T-helper 1 cell treated with Interleukin-12 subunit alpha and Interleukin-12 subunit beta and Interleukin-4 antibody, amounts not matched to agents 30 μg/mL and 1 μg/mL, for 36 hours (primary cell): ENCODE data around the gene KRTAP10-4.
"Not testable (repeated sequence)": the region's sequence is repeated elsewhere in the genome, so short reads cannot be mapped to it uniquely, and the experiment has no call there.

Experiments used
- H3K27ac Mint-ChIP-seq: one replicate; pipeline ENCODE4 v1.8.0; 2021; ENCODE audit warnings: mild to moderate bottlenecking, mixed read lengths
- H3K27me3 Mint-ChIP-seq: one replicate; pipeline ENCODE4 v1.8.0; 2021; ENCODE audit warnings: low read depth, mixed read lengths
- H3K36me3 Mint-ChIP-seq: one replicate; pipeline ENCODE4 v1.8.0; 2021; ENCODE audit warnings: low read depth, mixed read lengths
- H3K4me1 Mint-ChIP-seq: one replicate; pipeline ENCODE4 v1.8.0; 2021; ENCODE audit warnings: low read depth, mixed read lengths
- H3K4me3 Mint-ChIP-seq: one replicate; pipeline ENCODE4 v1.8.0; 2021; ENCODE audit warnings: mild to moderate bottlenecking, moderate library complexity, mixed read lengths
- H3K9me3 Mint-ChIP-seq: one replicate; pipeline ENCODE4 v1.8.0; 2021; ENCODE audit warnings: mixed read lengths

The KRTAP10-4 gene

DNA sequence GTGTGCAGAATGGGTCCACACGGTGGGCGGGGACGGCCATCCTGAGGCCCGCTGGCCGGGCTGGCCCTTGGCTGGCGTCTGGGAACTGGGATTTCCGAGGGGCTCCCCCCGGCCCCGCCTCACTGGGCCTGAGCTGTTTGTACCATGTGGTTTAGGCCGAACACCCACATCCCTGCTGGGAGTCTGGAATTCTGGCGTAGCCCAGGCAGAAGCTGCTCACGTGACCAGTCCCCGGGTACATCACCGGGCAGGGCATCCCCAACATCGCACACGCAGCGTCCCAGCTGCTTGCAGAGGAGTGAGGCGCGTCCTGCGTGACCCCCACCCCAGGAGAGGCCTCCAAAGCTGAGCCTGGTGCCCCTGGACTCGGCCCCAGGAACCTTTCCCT lies 28.9 kb downstream of the KRTAP10-4 start:
- peaks cover 26% of the 10 kb centered on the region for H3K9me3 Mint-ChIP-seq
- no peak overlapping the region for H3K27ac Mint-ChIP-seq
- H3K27me3 Mint-ChIP-seq, result peaks cover 37% of the 10 kb centered on the region
- no peaks in the 10 kb centered on the region for H3K4me1 Mint-ChIP-seq
- no peak overlapping the region for H3K4me3 Mint-ChIP-seq
- H3K36me3 Mint-ChIP-seq, result peaks cover 2% of the 10 kb centered on the region

DNA sequence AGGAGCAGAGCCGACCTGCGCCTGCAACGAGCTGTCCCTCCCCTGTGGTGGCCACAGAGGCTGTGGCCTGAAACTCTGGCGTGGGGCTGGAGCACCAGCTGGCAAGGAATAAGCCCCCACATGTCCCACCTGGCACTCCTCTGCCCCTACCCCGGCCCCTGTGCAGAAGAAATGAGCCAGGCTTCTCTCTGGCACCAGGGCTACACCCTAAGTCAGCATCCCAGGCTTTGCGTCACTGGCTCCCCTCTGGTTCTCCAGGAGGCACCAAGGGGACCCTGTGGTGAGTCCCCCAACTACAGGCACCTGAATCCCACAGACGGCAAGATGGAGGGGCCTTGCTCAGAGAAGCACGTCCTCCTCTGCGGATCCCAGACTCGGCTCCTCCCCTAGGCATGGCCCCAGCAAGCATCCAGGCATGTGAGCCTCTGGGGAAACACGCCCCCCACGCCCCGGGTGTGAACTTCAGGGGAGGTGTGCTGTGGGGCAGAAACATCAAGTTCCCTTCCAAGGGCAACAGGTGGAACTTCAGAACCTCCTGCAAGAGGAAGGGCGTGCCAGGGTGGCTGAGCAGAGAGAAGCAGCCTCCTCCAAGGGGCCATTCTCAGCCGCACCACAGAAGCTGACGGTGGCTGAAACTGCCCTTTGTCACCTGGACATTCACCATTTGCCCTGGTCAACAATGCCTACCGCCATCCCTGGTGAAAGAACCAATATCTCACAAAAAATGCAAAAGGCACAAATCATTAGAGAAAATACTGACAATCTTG lies 29.8 kb downstream of the KRTAP10-4 start:
- Mint-ChIP-seq H3K27me3 (peaks cover 39% of the 10 kb centered on the region), H3K27ac (no peak overlapping the region), H3K4me1 (no peaks in the 10 kb centered on the region)

DNA sequence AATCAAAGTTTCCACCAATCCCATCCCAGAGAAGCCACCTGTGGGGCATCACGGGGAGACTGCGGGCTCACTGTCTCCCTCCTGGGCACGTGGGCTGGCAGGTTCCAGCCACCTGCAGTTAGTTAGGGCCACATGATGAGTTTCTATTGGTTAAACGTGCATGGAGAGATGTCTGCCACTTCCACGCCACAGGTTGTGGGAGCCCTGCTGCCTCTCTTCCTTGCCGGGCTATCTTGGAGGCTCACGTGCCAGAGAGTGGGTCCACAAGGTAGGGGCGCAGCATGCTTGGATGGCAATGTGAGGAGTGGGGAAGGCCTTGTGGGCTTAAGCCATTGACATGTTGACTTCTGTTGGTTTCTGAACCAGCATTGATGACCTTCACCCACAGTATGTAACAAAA lies 30.4 kb downstream of the KRTAP10-4 start:
- H3K4me1 Mint-ChIP-seq, result no peaks in the 10 kb centered on the region
- peaks cover 27% of the 10 kb centered on the region for H3K9me3 Mint-ChIP-seq
- no peaks in the 10 kb centered on the region for H3K36me3 Mint-ChIP-seq
- no peak overlapping the region for H3K27ac Mint-ChIP-seq
- peaks cover 35% of the 10 kb centered on the region for H3K27me3 Mint-ChIP-seq
- H3K4me3 Mint-ChIP-seq, result no peak overlapping the region

More for the DNA sequence above, 29.8 kb downstream of the KRTAP10-4 start:
- no peak overlapping the region for H3K4me3 Mint-ChIP-seq
- peaks cover 28% of the 10 kb centered on the region for H3K9me3 Mint-ChIP-seq
- H3K36me3 Mint-ChIP-seq, result peaks cover 2% of the 10 kb centered on the region

DNA sequence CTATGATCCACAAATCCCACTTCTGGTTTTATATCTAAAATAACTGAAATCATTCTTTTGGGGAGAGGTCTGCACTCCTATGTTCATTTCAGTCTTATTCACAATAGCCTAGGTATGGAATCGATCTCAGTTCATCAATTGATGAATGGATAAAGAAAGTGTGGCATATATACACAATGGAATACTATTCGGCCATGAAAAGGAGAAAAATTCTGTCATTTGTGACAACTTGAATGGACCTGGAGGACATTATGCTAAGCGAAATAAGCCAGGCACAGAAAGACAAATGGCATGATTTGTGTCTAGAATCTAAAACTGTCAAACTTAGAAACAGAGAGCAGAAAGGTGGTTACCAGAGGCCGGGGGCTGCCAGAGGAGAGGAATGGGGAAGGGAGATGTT lies 33.0 kb downstream of the KRTAP10-4 start:
- Mint-ChIP-seq H3K27me3 (peaks cover 34% of the 10 kb centered on the region), H3K27ac (no peak overlapping the region), H3K4me1 (no peaks in the 10 kb centered on the region), H3K36me3 (peaks cover 7% of the 10 kb centered on the region), H3K9me3 (peaks cover 53% of the 10 kb centered on the region), H3K4me3 (no peak overlapping the region)

DNA sequence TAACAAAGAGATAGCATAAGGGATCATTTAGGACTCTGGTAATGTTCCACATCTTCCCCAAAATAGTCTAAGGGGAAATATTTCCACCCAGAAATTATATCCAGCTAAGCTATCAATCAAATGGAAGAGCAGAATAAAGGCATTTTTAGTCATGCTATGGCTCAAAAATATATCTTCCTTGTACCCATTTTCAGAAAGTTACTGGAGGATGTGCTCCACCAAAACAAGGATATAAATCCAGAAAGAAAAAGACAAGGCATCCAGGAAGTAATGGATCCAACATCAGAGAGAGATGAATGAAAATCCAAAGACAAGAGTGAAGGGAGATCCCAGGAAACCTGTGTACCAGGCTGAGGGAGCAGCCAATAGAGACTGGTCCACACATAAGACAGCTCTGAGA lies 35.7 kb downstream of the KRTAP10-4 start:
- Mint-ChIP-seq H3K4me3 (no peak overlapping the region), H3K27ac (no peak overlapping the region), H3K36me3 (peaks cover 8% of the 10 kb centered on the region), H3K9me3 (peaks cover 53% of the 10 kb centered on the region), H3K4me1 (no peaks in the 10 kb centered on the region), H3K27me3 (peaks cover 29% of the 10 kb centered on the region)

DNA sequence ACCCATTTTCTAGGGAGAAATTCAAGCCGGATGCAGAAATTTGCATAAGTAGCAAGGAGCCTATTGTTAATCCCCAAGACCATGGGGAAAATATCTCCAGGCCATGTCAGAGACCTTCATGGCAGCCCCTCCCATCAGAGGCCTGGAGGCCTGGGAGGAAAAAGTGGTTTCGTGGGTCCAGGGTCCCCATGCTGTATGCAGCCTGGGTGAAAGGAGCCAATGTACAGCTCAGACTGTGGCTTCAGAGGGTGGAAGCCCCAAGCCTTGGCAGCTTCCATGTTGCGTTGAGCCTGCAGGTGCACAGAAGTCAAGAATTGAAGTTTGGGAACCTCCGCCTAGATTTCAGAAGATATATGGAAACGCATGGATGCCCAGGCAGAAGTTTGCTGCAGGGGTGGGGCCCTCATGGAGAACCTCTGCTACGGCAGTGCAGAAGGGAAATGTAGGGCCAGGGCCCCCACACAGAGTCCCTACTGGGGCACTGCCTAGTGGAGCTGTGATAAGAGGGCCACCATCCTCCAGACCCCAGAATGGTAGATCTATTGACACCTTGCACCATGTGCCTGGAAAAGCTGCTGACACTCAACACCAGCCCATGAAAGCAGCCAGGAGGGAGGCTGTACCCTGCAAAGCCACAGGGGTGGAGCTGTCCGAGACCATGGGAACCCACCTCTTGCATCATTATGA lies 36.8 kb downstream of the KRTAP10-4 start:
- H3K4me1 Mint-ChIP-seq, H3K4me3 Mint-ChIP-seq, H3K36me3 Mint-ChIP-seq, H3K27ac Mint-ChIP-seq: not testable (repeated sequence)
- peaks cover 18% of the 10 kb centered on the region for H3K27me3 Mint-ChIP-seq
- peaks cover 44% of the 10 kb centered on the region for H3K9me3 Mint-ChIP-seq

DNA sequence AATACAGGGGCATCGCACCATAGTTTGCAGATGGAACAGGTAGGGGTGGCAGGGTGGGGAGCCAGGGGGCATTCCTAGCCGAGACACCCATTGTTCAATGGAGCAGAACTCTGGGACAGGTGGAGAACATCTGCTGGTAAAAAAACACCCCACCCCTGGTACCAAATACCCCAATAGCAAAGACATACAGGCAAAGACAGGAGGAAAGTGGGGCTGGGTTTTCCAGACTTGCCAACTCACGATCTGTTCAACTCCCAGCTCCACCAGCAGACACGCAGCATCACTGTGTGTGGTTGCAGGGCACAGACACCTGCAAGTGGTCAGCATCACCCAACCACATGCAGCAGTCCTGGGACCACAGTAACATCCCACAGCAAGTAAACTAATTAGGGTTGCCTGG lies 38.0 kb downstream of the KRTAP10-4 start:
- Mint-ChIP-seq H3K4me1 (peaks cover 6% of the 10 kb centered on the region), H3K36me3 (peaks cover 8% of the 10 kb centered on the region), H3K27me3 (peaks cover 10% of the 10 kb centered on the region), H3K4me3 (no peak overlapping the region), H3K27ac (no peak overlapping the region), H3K9me3 (peaks cover 35% of the 10 kb centered on the region)

DNA sequence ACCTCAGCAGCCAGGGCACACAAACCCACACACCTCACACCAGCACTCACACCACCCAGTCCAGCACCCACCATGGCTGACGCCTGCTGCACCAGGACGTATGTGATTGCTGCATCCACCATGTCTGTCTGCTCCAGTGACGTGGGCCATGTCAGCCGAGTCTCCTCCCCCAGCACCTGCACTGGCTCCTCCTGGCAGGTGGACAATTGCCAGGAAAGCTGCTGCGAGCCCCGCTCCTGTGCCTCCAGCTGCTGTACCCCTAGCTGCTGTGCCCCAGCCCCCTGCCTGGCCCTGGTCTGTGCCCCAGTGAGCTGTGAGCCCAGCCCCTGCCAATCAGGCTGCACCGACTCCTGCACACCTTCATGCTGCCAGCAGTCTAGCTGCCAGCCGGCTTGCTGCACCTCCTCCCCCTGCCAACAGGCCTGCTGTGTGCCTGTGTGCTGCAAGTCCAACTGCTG lies 38.5 kb downstream of the KRTAP10-4 start, which contains the start of gene KRTAP10-8:
TSS of gene KRTAP10-8 (plus strand) at position 51 of the 458 bp plus-strand sequence. CDS start at position 73, 22 bp downstream.
- Mint-ChIP-seq H3K4me3 (no peak within 1 kb of the TSS), H3K27me3 (peaks cover 9% of the 10 kb centered on the region), H3K36me3 (peaks cover 8% of the 10 kb centered on the region), H3K9me3 (peaks cover 34% of the 10 kb centered on the region), H3K27ac (peak within 1 kb of the TSS; percentile 49), H3K4me1 (peaks cover 6% of the 10 kb centered on the region)

DNA sequence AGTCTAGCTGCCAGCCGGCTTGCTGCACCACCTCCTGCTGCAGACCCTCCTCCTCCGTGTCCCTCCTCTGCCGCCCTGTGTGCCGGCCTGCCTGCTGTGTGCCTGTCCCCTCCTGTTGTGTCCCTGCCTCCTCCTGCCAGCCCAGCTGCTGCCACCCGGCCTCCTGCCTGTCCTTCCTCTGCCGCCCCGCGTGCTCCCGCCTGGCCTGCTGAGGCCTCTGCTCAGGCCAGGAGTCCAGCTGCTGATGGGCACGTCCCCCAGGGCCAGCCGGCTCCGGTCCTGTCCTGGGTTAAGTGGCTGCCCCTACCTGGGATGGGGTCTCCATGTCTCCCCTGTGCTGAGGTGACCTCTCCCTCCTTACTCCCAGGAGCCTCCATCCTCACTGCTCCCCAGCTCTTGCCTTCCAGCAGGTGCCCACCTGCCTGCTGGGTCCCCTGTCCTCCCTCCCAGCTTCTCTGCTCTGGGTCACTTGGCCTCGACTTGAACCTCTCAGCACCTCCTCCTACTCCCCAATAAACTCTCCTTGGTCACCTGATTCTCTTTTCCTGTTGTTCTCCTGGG lies 39.2 kb downstream of the KRTAP10-4 start:
- H3K4me3 Mint-ChIP-seq, result no peak overlapping the region
- H3K27ac Mint-ChIP-seq, result peak overlapping the region; percentile 49
- H3K9me3 Mint-ChIP-seq, result peaks cover 34% of the 10 kb centered on the region
- H3K4me1 Mint-ChIP-seq, result peaks cover 6% of the 10 kb centered on the region
- H3K36me3 Mint-ChIP-seq, result peaks cover 8% of the 10 kb centered on the region
- peaks cover 7% of the 10 kb centered on the region for H3K27me3 Mint-ChIP-seq

DNA sequence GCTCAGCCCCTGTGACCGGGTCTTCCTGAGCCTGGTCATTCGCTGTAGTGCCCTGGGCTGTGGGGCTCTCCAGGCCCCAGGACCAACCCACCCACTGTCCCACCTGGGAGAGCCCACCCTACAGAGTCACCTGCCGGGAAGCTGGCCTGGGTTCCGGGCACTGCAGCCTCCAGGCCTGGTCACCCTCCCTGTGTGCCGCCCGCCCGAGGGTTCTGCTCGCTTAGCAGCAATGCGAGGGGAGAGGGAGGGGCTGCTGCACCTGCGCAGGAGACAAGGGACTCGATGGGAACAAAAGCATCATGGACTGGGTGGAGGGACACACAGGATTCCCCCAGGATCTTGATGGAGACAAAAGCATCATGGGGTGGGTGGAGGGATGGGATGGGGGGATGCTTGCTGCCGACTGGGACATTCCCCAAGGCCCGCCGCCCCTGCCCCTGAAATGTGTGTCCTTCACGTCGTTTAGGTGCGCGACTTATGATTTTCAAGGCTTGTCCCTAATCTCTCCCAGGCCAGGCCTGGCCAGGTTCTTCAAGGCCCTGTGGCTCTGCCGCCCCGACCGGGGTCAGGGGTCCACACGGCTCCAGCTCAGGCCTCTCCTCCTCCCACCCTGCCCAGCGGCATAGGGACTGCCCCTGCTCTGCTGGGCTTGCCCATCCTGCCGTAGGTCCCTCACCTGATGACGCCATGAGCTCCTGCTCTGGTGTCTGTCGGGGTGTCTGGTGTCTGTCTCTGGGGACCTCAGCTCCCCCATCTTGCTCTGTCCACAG lies 40.0 kb downstream of the KRTAP10-4 start:
- no peak overlapping the region for H3K27ac Mint-ChIP-seq
- H3K4me1 Mint-ChIP-seq, result peaks cover 11% of the 10 kb centered on the region

DNA sequence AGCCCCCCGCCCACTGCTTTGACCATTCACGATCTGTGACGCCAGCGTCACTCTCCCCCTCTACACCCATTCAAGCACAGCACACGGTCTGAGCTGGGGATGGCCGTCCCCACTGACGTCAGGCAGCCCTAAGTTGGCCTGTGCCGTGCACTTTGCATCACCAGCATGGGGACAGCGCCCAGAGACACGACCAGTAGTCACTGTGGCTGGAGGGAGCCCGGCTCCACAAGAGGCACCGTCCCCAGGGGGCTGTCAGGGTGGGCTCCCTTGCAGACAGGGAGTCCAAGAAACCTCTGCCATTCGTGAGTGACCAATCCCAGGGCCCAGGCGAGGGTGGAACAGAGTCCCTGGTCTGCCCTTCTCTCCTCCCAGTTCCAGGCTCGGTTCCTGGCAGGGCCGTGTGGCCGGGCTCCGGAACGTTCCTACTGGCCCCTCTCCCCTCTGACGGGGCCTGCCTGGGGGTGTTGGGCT lies 40.7 kb downstream of the KRTAP10-4 start:
- H3K27ac Mint-ChIP-seq, result no peak overlapping the region
- peaks cover 35% of the 10 kb centered on the region for H3K9me3 Mint-ChIP-seq
- H3K4me3 Mint-ChIP-seq, result no peak overlapping the region
- no peaks in the 10 kb centered on the region for H3K27me3 Mint-ChIP-seq
- H3K36me3 Mint-ChIP-seq, result peaks cover 17% of the 10 kb centered on the region
- H3K4me1 Mint-ChIP-seq, result peaks cover 17% of the 10 kb centered on the region

More for the DNA sequence above, 40.0 kb downstream of the KRTAP10-4 start:
- Mint-ChIP-seq H3K9me3 (peaks cover 35% of the 10 kb centered on the region), H3K4me3 (no peak overlapping the region), H3K36me3 (peaks cover 11% of the 10 kb centered on the region), H3K27me3 (no peaks in the 10 kb centered on the region)

DNA sequence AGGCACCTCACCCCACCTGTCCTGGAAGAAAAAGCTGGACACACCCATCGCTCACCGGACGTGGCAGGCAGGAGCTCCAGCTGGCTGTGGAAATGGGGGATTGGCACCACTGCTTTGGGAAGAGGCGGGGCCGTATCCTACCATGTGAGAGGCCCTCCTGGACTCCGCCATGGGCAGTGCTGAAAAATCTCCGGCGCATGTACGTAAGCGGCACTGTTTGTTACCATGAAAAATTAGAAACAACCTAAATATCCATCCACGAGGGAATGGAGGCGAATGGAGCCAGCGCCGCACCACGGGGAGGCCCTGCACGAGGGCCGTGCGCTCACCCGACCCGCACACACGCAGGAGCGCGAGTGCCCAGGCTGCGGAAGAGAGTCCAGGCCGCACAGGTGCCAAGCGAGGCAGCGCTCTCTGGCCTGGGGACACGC lies 41.4 kb downstream of the KRTAP10-4 start:
- H3K36me3 Mint-ChIP-seq, result peaks cover 22% of the 10 kb centered on the region
- no peak overlapping the region for H3K4me3 Mint-ChIP-seq
- H3K27me3 Mint-ChIP-seq, result no peaks in the 10 kb centered on the region
- H3K27ac Mint-ChIP-seq, result no peak overlapping the region
- H3K9me3 Mint-ChIP-seq, result peaks cover 35% of the 10 kb centered on the region
- peaks cover 25% of the 10 kb centered on the region for H3K4me1 Mint-ChIP-seq

DNA sequence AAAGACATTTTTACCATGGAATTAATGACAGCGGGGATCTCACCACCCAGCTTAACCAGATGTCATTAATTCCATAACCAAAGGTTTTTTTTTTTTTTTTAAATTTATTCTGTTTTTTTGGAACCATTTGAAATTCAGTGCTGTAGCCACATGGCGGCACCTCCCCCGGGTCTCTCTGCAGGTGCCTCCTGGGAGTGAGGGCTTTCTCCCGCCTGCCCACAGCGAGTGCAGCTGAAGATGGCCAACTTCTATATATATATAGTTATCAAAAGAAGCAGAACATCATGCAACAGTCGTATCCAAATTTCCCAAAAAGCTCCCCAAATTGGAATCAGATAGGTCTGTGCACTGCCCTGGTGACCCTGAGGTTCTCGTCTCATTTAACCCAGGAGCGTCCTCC lies 41.9 kb downstream of the KRTAP10-4 start:
- Mint-ChIP-seq H3K4me3 (no peak overlapping the region), H3K27me3 (no peaks in the 10 kb centered on the region), H3K27ac (no peak overlapping the region), H3K4me1 (peaks cover 25% of the 10 kb centered on the region), H3K9me3 (peaks cover 34% of the 10 kb centered on the region), H3K36me3 (peaks cover 25% of the 10 kb centered on the region)
